Suprapubic skin (tissue), 3 donors: ENCODE measurements around the gene STKLD1.

Experiments
- EP300 ChIP-seq: sonication (generic); formaldehyde crosslinking; IDR thresholded peaks from one replicate; pipeline ENCODE4 v1.6.1; 2017; ENCODE audit warnings: antibody characterized with exemption
- POLR2A ChIP-seq, 2 donors: fragments of 450-650 bp; IDR thresholded peaks; one replicate each; pipeline ENCODE4 v1.6.1; 2017; ENCODE audit warnings: antibody characterized with exemption in 2 of 2, mild to moderate bottlenecking in 2 of 2, moderate library complexity in 2 of 2
- TF ChIP-seq, protein P1 (sequence below), 2 donors: fragments of 200-600 bp in 1 of 2; fragments of 450-650 bp in 1 of 2; sonication (generic) in 1 of 2; IDR thresholded peaks; one replicate each; pipeline ENCODE4 v1.5.1; 2016 to 2019; ENCODE audit warnings: antibody characterized with exemption in 2 of 2, mild to moderate bottlenecking in 1 of 2, moderate library complexity in 1 of 2

- TF ChIP-seq, protein P1, sequence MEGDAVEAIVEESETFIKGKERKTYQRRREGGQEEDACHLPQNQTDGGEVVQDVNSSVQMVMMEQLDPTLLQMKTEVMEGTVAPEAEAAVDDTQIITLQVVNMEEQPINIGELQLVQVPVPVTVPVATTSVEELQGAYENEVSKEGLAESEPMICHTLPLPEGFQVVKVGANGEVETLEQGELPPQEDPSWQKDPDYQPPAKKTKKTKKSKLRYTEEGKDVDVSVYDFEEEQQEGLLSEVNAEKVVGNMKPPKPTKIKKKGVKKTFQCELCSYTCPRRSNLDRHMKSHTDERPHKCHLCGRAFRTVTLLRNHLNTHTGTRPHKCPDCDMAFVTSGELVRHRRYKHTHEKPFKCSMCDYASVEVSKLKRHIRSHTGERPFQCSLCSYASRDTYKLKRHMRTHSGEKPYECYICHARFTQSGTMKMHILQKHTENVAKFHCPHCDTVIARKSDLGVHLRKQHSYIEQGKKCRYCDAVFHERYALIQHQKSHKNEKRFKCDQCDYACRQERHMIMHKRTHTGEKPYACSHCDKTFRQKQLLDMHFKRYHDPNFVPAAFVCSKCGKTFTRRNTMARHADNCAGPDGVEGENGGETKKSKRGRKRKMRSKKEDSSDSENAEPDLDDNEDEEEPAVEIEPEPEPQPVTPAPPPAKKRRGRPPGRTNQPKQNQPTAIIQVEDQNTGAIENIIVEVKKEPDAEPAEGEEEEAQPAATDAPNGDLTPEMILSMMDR (IDR thresholded peaks at IDR 0.05): no peak
- no peak for TF ChIP-seq POLR2A (IDR thresholded peaks at IDR 0.05)
- TF ChIP-seq EP300: no peak
These were observed 35.2 kb upstream of the STKLD1 start for GRCh38 chr9:133340916-133341315.
